Peyer's patch (tissue), 4 donors: Measurements from ENCODE around the gene C9. TPM values are rescaled to one million over a fixed set of nuclear protein-coding genes. Genes with fewer than 3 reads are reported as not detected.
A peak's percentile ranks its signal among the peaks of the same experiment; 100 is the strongest.

Source experiments
- DNase-seq, 3 donors: peaks; one replicate each; pipeline ENCODE4 v3.0.0-alpha.2; 2017 to 2019
- H3K27ac ChIP-seq, 4 donors: fragments of 200-600 bp; sonication (generic); one replicate each; pipeline ENCODE4 v1.5.1; 2016 to 2019
- H3K27me3 ChIP-seq, 2 donors: fragments of 200-600 bp; sonication (generic); one replicate each; pipeline ENCODE4 v1.5.1; 2019
- H3K36me3 ChIP-seq, 3 donors: fragments of 200-600 bp; sonication (generic); one replicate each; pipeline ENCODE4 v1.5.1; 2016 to 2019
- H3K4me1 ChIP-seq, 4 donors: fragments of 200-600 bp; sonication (generic); one replicate each; pipeline ENCODE4 v1.5.1; 2016 to 2019
- H3K4me3 ChIP-seq, 4 donors: fragments of 200-600 bp; sonication (generic); 1 replicate in 3 of 4; 2 replicates in 1 of 4; pipeline ENCODE4 v1.5.1; 2016 to 2019; ENCODE audit warnings: mild to moderate bottlenecking in 1 of 4
- H3K9me3 ChIP-seq, 4 donors: fragments of 200-600 bp; sonication (generic); one replicate each; pipeline ENCODE4 v1.5.1; 2016 to 2019; ENCODE audit warnings: mild to moderate bottlenecking in 1 of 4
- CTCF ChIP-seq, 6 experiments: fragments of 450-650 bp in 4 of 6; fragments of 200-600 bp in 2 of 6; sonication (generic) in 1 of 6; IDR thresholded peaks; one replicate each; pipeline ENCODE4 v1.5.1; 2017 to 2019; ENCODE audit warnings: antibody characterized with exemption in 6 of 6, mild to moderate bottlenecking in 3 of 6, moderate library complexity in 1 of 6
- POLR2A ChIP-seq, 2 donors: fragments of 450-650 bp; IDR thresholded peaks; one replicate each; pipeline ENCODE4 v1.5.1; 2017; ENCODE audit warnings: antibody characterized with exemption in 2 of 2, mild to moderate bottlenecking in 2 of 2, moderate library complexity in 2 of 2
- total RNA-seq, 4 donors: library from RNA; depleted of rRNA; stranded (reverse); fragments of >200 nt; gene quantifications; one replicate each; pipeline ENCODE4 v1.1.0, GENCODE V29; 2016

Gene C9
- total RNA-seq = not detected

- Histone ChIP-seq H3K36me3 (no peaks in the 10 kb centered on the region), H3K27ac (no peak within 1 kb of the TSS), H3K4me3 (peak within 1 kb of the TSS in 1 of 4 donors; percentile 19), H3K9me3 (no peaks in the 10 kb centered on the region), H3K27me3 (no peaks in the 10 kb centered on the region), H3K4me1 (no peaks in the 10 kb centered on the region)
- no peak for DNase-seq
- TF ChIP-seq CTCF (IDR thresholded peaks at IDR 0.05) (no peak), POLR2A (IDR thresholded peaks at IDR 0.05) (no peak)
Observed at GRCh38 chr5:39364367-39364766, at the start of gene C9. Gene C9, minus strand, starts transcription at chr5:39364495. Its CDS starts 31 bp downstream, at chr5:39364464.

- Histone ChIP-seq H3K27ac (no peak overlapping the region), H3K4me1 (peaks cover 0 to 8% (median 0%) of the 10 kb centered on the region in 4 donors), H3K36me3 (no peaks in the 10 kb centered on the region), H3K4me3 (no peak overlapping the region), H3K27me3 (no peaks in the 10 kb centered on the region), H3K9me3 (no peaks in the 10 kb centered on the region)
- TF ChIP-seq POLR2A (IDR thresholded peaks at IDR 0.05) = no peak
- no peak for TF ChIP-seq CTCF (IDR thresholded peaks at IDR 0.05)
- no peak for DNase-seq
Observed at GRCh38 chr5:39413771-39414170, 49.5 kb upstream of the C9 start.

- no peaks in the 10 kb centered on the region for H3K36me3 ChIP-seq
- no peaks in the 10 kb centered on the region for H3K27me3 ChIP-seq
- H3K9me3 ChIP-seq = no peaks in the 10 kb centered on the region
- H3K27ac ChIP-seq = no peak overlapping the region
- DNase-seq = no peak
- no peak overlapping the region for H3K4me3 ChIP-seq
- peaks cover 0 to 8% (median 0%) of the 10 kb centered on the region in 4 donors for H3K4me1 ChIP-seq
- no peak for TF ChIP-seq POLR2A (IDR thresholded peaks at IDR 0.05)
- TF ChIP-seq CTCF (IDR thresholded peaks at IDR 0.05) = no peak
Observed at GRCh38 chr5:39412721-39413394, 48.6 kb upstream of the C9 start.

- H3K27ac ChIP-seq = no peak overlapping the region
Observed at GRCh38 chr5:39411985-39412384, 47.7 kb upstream of the C9 start.

GRCh38 chr5:39411061-39411460 is 46.8 kb upstream of the C9 start:
- Histone ChIP-seq H3K27me3 (no peaks in the 10 kb centered on the region), H3K4me1 (peaks cover 0 to 8% (median 0%) of the 10 kb centered on the region in 4 donors), H3K27ac (peak overlapping the region in 1 of 4 donors; percentile 19), H3K36me3 (no peaks in the 10 kb centered on the region), H3K4me3 (no peak overlapping the region), H3K9me3 (no peaks in the 10 kb centered on the region)
- TF ChIP-seq CTCF (IDR thresholded peaks at IDR 0.05) = no peak
- no peak for TF ChIP-seq POLR2A (IDR thresholded peaks at IDR 0.05)
- DNase-seq = no peak

More at GRCh38 chr5:39411985-39412384, 47.7 kb upstream of the C9 start:
- H3K9me3 ChIP-seq = no peaks in the 10 kb centered on the region
- no peaks in the 10 kb centered on the region for H3K27me3 ChIP-seq
- DNase-seq = no peak
- H3K4me3 ChIP-seq = no peak overlapping the region
- peaks cover 0 to 8% (median 0%) of the 10 kb centered on the region in 4 donors for H3K4me1 ChIP-seq
- TF ChIP-seq CTCF (IDR thresholded peaks at IDR 0.05) (no peak), POLR2A (IDR thresholded peaks at IDR 0.05) (no peak)
- H3K36me3 ChIP-seq = no peaks in the 10 kb centered on the region
